DND-41 (cell line): ENCODE data around the gene ADM5.

Experiments
- ATAC-seq: fragments of 200-7000 bp; cut with Tn5 transposase; 3 replicates; pipeline ENCODE4 v1.9.1; 2021; ENCODE audit warnings: low read depth; ENCODE audit not compliant: insufficient read depth
- DNase-seq: peaks from one replicate; pipeline ENCODE4 v3.0.0-alpha.2; 2020
- H2AFZ ChIP-seq: 2 replicates; pipeline ENCODE4 v1.6.0; 2012; ENCODE audit warnings: low read depth, low read length
- H3K27ac ChIP-seq: 2 replicates; pipeline ENCODE4 v1.5.1; 2012; ENCODE audit warnings: low read length, inconsistent platforms
- H3K27me3 ChIP-seq: fragments of 200-600 bp; sonication (generic); 2 replicates; pipeline ENCODE4 v1.6.0; 2012; ENCODE audit warnings: low read length, mild to moderate bottlenecking, inconsistent platforms; ENCODE audit not compliant: insufficient read depth, poor library complexity
- H3K36me3 ChIP-seq: 2 replicates; pipeline ENCODE4 v1.5.1; 2012; ENCODE audit warnings: low read length, inconsistent platforms; ENCODE audit not compliant: insufficient read depth
- H3K4me1 ChIP-seq: 2 replicates; pipeline ENCODE4 v1.5.1; 2012; ENCODE audit warnings: mild to moderate bottlenecking, low read length; ENCODE audit not compliant: insufficient read depth
- H3K4me2 ChIP-seq: 2 replicates; pipeline ENCODE4 v1.6.0; 2012; ENCODE audit warnings: mild to moderate bottlenecking, moderate library complexity, low read length, inconsistent platforms; ENCODE audit not compliant: insufficient read depth
- H3K4me3 ChIP-seq, 2 experiments: fragments of 200-600 bp in 1 of 2; shearing (Covaris generic) in 1 of 2; 2 replicates each; pipeline ENCODE4 v1.5.1; 2012 to 2016; ENCODE audit warnings: inconsistent platforms in 2 of 2, low read length in 2 of 2, mild to moderate bottlenecking in 2 of 2, low read depth in 1 of 2, moderate library complexity in 1 of 2
- H3K79me2 ChIP-seq: 2 replicates; pipeline ENCODE4 v1.6.0; 2012; ENCODE audit warnings: low read length, inconsistent platforms; ENCODE audit not compliant: insufficient read depth
- H3K9ac ChIP-seq: 2 replicates; pipeline ENCODE4 v1.6.0; 2012; ENCODE audit warnings: low read depth, mild to moderate bottlenecking, inconsistent platforms, low read length, moderate library complexity
- H3K9me3 ChIP-seq: 2 replicates; pipeline ENCODE4 v1.5.1; 2012; ENCODE audit warnings: low read length, moderate library complexity, mild to moderate bottlenecking, inconsistent platforms; ENCODE audit not compliant: insufficient read depth, severe bottlenecking
- H4K20me1 ChIP-seq: 2 replicates; pipeline ENCODE4 v1.6.0; 2012; ENCODE audit warnings: low read length; ENCODE audit not compliant: insufficient read depth
- EZH2 ChIP-seq: IDR thresholded peaks from 3 replicates; pipeline ENCODE4 v1.6.1; 2012; ENCODE audit warnings: borderline replicate concordance, low read depth, mild to moderate bottlenecking, moderate library complexity, low read length, inconsistent platforms; ENCODE audit not compliant: severe bottlenecking
- TF ChIP-seq, protein P1 (sequence below): IDR thresholded peaks from 2 replicates; pipeline ENCODE4 v1.5.1; 2012; ENCODE audit warnings: borderline replicate concordance, low read length, moderate library complexity, mild to moderate bottlenecking; ENCODE audit not compliant: poor library complexity, severe bottlenecking; ENCODE audit errors: extremely low read depth

ADM5 gene

DNA sequence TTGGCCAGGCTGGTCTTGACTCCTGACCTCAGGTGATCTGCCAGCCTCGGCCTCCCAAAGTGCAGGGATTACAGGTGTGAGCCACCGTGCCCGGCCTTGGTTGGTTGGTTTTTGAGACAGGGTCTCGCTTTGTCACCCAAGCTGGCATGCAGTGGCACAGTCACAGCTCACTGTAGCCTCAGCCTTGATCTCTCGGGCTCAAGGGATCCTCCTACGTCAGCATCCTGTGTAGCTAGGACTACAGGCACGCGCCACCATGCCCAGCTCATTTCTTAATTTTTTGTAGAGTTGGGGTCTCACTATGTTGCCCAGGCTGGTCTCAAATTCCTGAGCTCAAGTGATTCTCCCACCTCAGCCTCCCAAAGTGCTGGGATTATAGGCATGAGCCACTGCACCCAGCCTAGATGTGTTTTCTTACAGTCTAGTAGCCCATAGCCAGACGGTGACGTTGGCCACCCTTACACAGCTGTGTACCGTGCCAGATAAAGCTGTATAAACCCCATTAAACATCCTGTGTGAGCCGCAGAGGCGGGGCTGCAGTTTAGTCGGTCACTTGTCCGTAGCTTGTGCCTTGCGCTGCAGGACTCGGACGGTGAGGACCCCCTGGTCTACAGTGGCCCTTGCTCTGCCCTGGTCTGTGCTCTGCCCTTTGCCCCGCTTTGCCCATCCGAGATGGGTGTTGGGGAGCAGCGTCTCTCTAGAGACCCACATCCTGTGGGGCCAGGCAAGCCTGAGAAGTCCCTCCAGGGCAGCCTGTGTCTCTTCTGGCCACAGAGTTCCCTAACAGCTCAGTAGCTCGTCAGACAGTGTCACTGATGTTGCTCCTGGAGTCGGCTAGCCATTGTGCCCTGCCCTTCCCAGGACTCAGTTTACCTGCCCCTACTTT is 33.6 kb upstream of the ADM5 start:
- TF ChIP-seq, protein P1, sequence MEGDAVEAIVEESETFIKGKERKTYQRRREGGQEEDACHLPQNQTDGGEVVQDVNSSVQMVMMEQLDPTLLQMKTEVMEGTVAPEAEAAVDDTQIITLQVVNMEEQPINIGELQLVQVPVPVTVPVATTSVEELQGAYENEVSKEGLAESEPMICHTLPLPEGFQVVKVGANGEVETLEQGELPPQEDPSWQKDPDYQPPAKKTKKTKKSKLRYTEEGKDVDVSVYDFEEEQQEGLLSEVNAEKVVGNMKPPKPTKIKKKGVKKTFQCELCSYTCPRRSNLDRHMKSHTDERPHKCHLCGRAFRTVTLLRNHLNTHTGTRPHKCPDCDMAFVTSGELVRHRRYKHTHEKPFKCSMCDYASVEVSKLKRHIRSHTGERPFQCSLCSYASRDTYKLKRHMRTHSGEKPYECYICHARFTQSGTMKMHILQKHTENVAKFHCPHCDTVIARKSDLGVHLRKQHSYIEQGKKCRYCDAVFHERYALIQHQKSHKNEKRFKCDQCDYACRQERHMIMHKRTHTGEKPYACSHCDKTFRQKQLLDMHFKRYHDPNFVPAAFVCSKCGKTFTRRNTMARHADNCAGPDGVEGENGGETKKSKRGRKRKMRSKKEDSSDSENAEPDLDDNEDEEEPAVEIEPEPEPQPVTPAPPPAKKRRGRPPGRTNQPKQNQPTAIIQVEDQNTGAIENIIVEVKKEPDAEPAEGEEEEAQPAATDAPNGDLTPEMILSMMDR, result no peak
- TF ChIP-seq EZH2, result no peak

DNA sequence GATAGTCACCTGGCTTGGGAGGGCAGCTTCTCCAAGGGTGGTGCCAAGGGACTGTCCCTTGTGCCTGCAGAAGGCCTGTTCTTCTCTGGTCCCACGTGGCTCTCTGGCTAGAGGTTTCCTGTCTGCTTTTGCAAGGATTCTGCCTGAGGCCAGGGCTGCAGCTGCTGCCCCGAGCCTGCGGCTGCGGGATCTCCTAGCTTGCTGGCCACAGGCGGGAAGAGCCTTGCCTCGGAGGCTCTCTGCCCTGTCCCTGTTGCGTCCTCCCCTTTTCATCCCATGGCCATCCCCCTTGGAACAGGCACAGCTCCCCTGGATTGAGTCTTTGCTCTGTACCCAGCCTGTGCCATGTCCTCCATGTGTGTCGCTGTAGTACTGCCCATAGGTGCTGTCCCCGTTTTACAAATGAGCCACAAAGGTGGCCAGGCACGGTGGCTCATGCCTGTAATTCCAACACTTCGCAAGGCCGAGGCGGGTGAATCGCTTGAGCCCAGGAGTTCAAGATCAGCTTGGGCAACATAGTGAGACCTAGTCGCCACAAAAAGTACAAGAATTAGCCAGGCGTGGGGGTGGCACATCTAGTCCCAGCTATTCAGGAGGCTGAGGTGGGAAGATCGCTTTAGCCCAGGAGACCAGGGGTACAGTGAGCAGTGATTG is 32.8 kb upstream of the ADM5 start:
- no peak for DNase-seq
- TF ChIP-seq, protein P1, result no peak
- TF ChIP-seq EZH2, result no peak
- H3K36me3 ChIP-seq, result peaks cover 94% of the 10 kb centered on the region

More for the DNA sequence above, 33.6 kb upstream of the ADM5 start:
- Histone ChIP-seq H3K4me3 (no peak overlapping the region), H2AFZ (no peak overlapping the region), H3K9me3 (no peaks in the 10 kb centered on the region), H3K9ac (no peak overlapping the region; the same call in 1 of the 2 replicates), H3K27ac (no peak overlapping the region), H3K27me3 (no peaks in the 10 kb centered on the region), H4K20me1 (peaks cover 48% of the 10 kb centered on the region), H3K4me2 (no peak overlapping the region), H3K36me3 (peaks cover 93% of the 10 kb centered on the region), H3K4me1 (no peaks in the 10 kb centered on the region), H3K79me2 (no peaks in the 10 kb centered on the region; the same call in 1 of the 2 replicates)
- DNase-seq, result no peak
- no peak for ATAC-seq

GRCh38 chr19:49657493-49658138 is 31.8 kb upstream of the ADM5 start:
- Histone ChIP-seq H3K36me3 (peaks cover 98% of the 10 kb centered on the region), H3K9ac (no peak overlapping the region), H3K27me3 (no peaks in the 10 kb centered on the region), H3K79me2 (peaks cover 7% of the 10 kb centered on the region; the same call in 1 of the 2 replicates), H3K9me3 (no peaks in the 10 kb centered on the region), H3K27ac (no peak overlapping the region), H3K4me2 (no peak overlapping the region), H3K4me3 (no peak overlapping the region), H2AFZ (no peak overlapping the region), H3K4me1 (peaks cover 2% of the 10 kb centered on the region; the same call in 1 of the 2 replicates), H4K20me1 (peaks cover 52% of the 10 kb centered on the region)
- DNase-seq, result no peak
- no peak for ATAC-seq
- TF ChIP-seq, protein P1, result no peak
- TF ChIP-seq EZH2, result no peak

More for the DNA sequence above, 32.8 kb upstream of the ADM5 start:
- Histone ChIP-seq H3K4me3 (no peak overlapping the region), H3K27ac (no peak overlapping the region), H3K4me2 (no peak overlapping the region), H3K27me3 (no peaks in the 10 kb centered on the region), H3K9ac (no peak overlapping the region; the same call in 1 of the 2 replicates), H2AFZ (no peak overlapping the region), H4K20me1 (peaks cover 53% of the 10 kb centered on the region), H3K9me3 (no peaks in the 10 kb centered on the region), H3K4me1 (no peaks in the 10 kb centered on the region), H3K79me2 (no peaks in the 10 kb centered on the region; the same call in 1 of the 2 replicates)
- ATAC-seq, result no peak
